H4 (cell line): ENCODE data around the gene HSPH1. TPM values are rescaled to one million over a fixed set of nuclear protein-coding genes. Genes with fewer than 3 reads are reported as not detected.
A peak's percentile ranks its signal among the peaks of the same experiment; 100 is the strongest.

Experiments used
- DNase-seq: peaks from one replicate; pipeline ENCODE4 v3.0.0-alpha.2; 2015; ENCODE audit warnings: low spot score
- total RNA-seq: library from RNA; depleted of rRNA; stranded (reverse); fragments of >200 nt; shearing (Covaris generic); gene quantifications from 2 replicates; pipeline ENCODE4 v1.2.3, GENCODE V29; 2014; rRNA removed

HSPH1 gene
- 37.7 and 47.6 TPM in 2 replicates for total RNA-seq

GRCh38 chr13:31161557-31162150 is at the start of gene HSPH1:
TSS of gene HSPH1 (minus strand) at chr13:31161904. CDS start at chr13:31161582, 322 bp downstream.
- peak; percentile 94 for DNase-seq

GRCh38 chr13:31209841-31210210 is 48.1 kb upstream of the HSPH1 start:
- DNase-seq: no peak

- peak; percentile 71 for DNase-seq
Measured at GRCh38 chr13:31209172-31209840, 47.6 kb upstream of the HSPH1 start.

- no peak for DNase-seq
Measured at GRCh38 chr13:31208559-31209122, 46.9 kb upstream of the HSPH1 start.

- no peak for DNase-seq
Measured at GRCh38 chr13:31207661-31208552, 46.2 kb upstream of the HSPH1 start.

- DNase-seq: peak; percentile 19
Measured at GRCh38 chr13:31204592-31204991, 42.9 kb upstream of the HSPH1 start.

- DNase-seq: peak; percentile 15
Measured at GRCh38 chr13:31201341-31202031, 39.8 kb upstream of the HSPH1 start.

GRCh38 chr13:31200637-31200971 is 38.9 kb upstream of the HSPH1 start:
- DNase-seq: no peak

- peak; percentile 49 for DNase-seq
Measured at GRCh38 chr13:31199849-31200636, 38.3 kb upstream of the HSPH1 start, which contains the start of gene B3GLCT. TSS of gene B3GLCT (plus strand) at chr13:31199975. CDS start at chr13:31200085, 110 bp downstream.

GRCh38 chr13:31199527-31199848 is 37.8 kb upstream of the HSPH1 start:
- no peak for DNase-seq

- no peak for DNase-seq
Measured at GRCh38 chr13:31198519-31198918, 36.8 kb upstream of the HSPH1 start.

GRCh38 chr13:31196992-31197391 is 35.3 kb upstream of the HSPH1 start:
- DNase-seq: no peak

- no peak for DNase-seq
Measured at GRCh38 chr13:31195616-31196015, 33.9 kb upstream of the HSPH1 start.

GRCh38 chr13:31192306-31192705 is 30.6 kb upstream of the HSPH1 start:
- DNase-seq: no peak

GRCh38 chr13:31191748-31192147 is 30.0 kb upstream of the HSPH1 start:
- no peak for DNase-seq

GRCh38 chr13:31184981-31185645 is 23.4 kb upstream of the HSPH1 start:
- no peak for DNase-seq

- DNase-seq: no peak
Measured at GRCh38 chr13:31184451-31184850, 22.7 kb upstream of the HSPH1 start.

GRCh38 chr13:31182987-31183386 is 21.3 kb upstream of the HSPH1 start:
- DNase-seq: no peak

- no peak for DNase-seq
Measured at GRCh38 chr13:31179754-31180153, 18.1 kb upstream of the HSPH1 start.

GRCh38 chr13:31179241-31179640 is 17.5 kb upstream of the HSPH1 start:
- DNase-seq: no peak
